Measurements from ENCODE around the gene MCF2L2.

GRCh38 chr3:183354874-183355273, 73.5 kb downstream of the MCF2L2 start:
- TF ChIP-seq CTCF (IDR thresholded peaks at IDR 0.05) (no peak), POLR2A (IDR thresholded peaks at IDR 0.05) (no peak), EP300 (IDR thresholded peaks at IDR 0.05) (no peak)
